Measurements from ENCODE around the gene ERAL1.
"Not testable (repeated sequence)": the region's sequence is repeated elsewhere in the genome, so short reads cannot be mapped to it uniquely, and the experiment has no call there.

ERAL1 gene

GRCh38 chr17:28854457-28855335 lies at the start of gene ERAL1:
ERAL1 (plus strand) TSS chr17:28855016; CDS start chr17:28855035, 19 bp downstream.
- DNase-seq: peak; percentile 90

- DNase-seq: peak in 1 of 2 experiments; percentile 44
Observed at GRCh38 chr17:28807925-28808634, 46.7 kb upstream of the ERAL1 start.

- DNase-seq: no peak
Observed at GRCh38 chr17:28810437-28810836, 44.4 kb upstream of the ERAL1 start.

- DNase-seq: peak; percentile 29 to 37
Observed at GRCh38 chr17:28811651-28812090, 43.1 kb upstream of the ERAL1 start.

GRCh38 chr17:28812091-28812747 lies 42.6 kb upstream of the ERAL1 start:
- DNase-seq: peak; percentile 96 to 97

- DNase-seq: peak; percentile 62 to 64
Observed at GRCh38 chr17:28812748-28813377, 42.0 kb upstream of the ERAL1 start.

- no peak for DNase-seq
Observed at GRCh38 chr17:28816540-28816939, 38.3 kb upstream of the ERAL1 start.

- no peak for DNase-seq
Observed at GRCh38 chr17:28818819-28819221, 36.0 kb upstream of the ERAL1 start.

GRCh38 chr17:28819582-28819981 lies 35.2 kb upstream of the ERAL1 start:
- no peak for DNase-seq

- DNase-seq: no peak
Observed at GRCh38 chr17:28827672-28828071, 27.1 kb upstream of the ERAL1 start.

- DNase-seq: no peak
Observed at GRCh38 chr17:28828294-28829040, 26.3 kb upstream of the ERAL1 start.

GRCh38 chr17:28834420-28834819 lies 20.4 kb upstream of the ERAL1 start:
- DNase-seq: no peak

GRCh38 chr17:28836541-28836940 lies 18.3 kb upstream of the ERAL1 start:
- DNase-seq: not testable (repeated sequence)

- DNase-seq: no peak
Observed at GRCh38 chr17:28839221-28839620, 15.6 kb upstream of the ERAL1 start.

GRCh38 chr17:28841901-28842281 lies 12.9 kb upstream of the ERAL1 start:
- no peak for DNase-seq

GRCh38 chr17:28842282-28843012 lies 12.4 kb upstream of the ERAL1 start, which contains the start of gene FAM222B:
FAM222B (minus strand) TSS chr17:28842790; CDS start chr17:28766667, 76,123 bp downstream.
- DNase-seq: peak; percentile 70 to 71

GRCh38 chr17:28843816-28844148 lies 11.0 kb upstream of the ERAL1 start:
- no peak for DNase-seq

GRCh38 chr17:28846231-28846630 lies 8.6 kb upstream of the ERAL1 start:
- no peak for DNase-seq

- not testable (repeated sequence) for DNase-seq
Observed at GRCh38 chr17:28846699-28847098, 8.1 kb upstream of the ERAL1 start.

GRCh38 chr17:28848667-28849066 lies 6.1 kb upstream of the ERAL1 start:
- DNase-seq: peak; percentile 40 to 60

- DNase-seq: peak; percentile 4 to 19
Observed at GRCh38 chr17:28849281-28849680, 5.5 kb upstream of the ERAL1 start.

All from Kasumi-1 (cell line).